ENCODE results near the gene AGRN. TPM values are rescaled to one million over a fixed set of nuclear protein-coding genes. Genes with fewer than 3 reads are reported as not detected.
A peak's percentile ranks its signal among the peaks of the same experiment; 100 is the strongest.

The AGRN gene
- total RNA-seq, 3 donors from 2014 or later (not counting 1 experiment from before 2014, with no cell fraction given): 4.1 to 5.0 (median 4.6) TPM

- no peaks in the 10 kb centered on the region for H3K36me3 Mint-ChIP-seq
- intact Hi-C loops (cut with micrococcal nuclease): no loop called here
- no peaks in the 10 kb centered on the region for H3K9me3 ChIP-seq (ENCODE audit: control insufficient read depth, insufficient read depth, low read length)
These were observed 14.0 kb downstream of the AGRN start for GRCh38 chr1:1033731-1034438.

GRCh38 chr1:1034439-1034781 lies 14.5 kb downstream of the AGRN start:
- Mint-ChIP-seq H3K4me1 (peaks cover 0 to 25% of the 10 kb centered on the region in 2 donors), H3K36me3 (no peaks in the 10 kb centered on the region), H3K4me3 (peak overlapping the region; percentile 83), H3K9me3 (no peaks in the 10 kb centered on the region), H3K27me3 (ENCODE audit: low read depth in 2 of 2) (peaks cover 20 to 34% of the 10 kb centered on the region in 2 donors), H3K27ac (peak overlapping the region in 1 of 2 donors; percentile 44)
- no peak for ATAC-seq
- Histone ChIP-seq H3K27me3 (ENCODE audit: control insufficient read depth, insufficient read depth, low read length) (peaks cover 30% of the 10 kb centered on the region), H3K36me3 (ENCODE audit: control insufficient read depth, insufficient read depth, low read length) (no peaks in the 10 kb centered on the region), H3K27ac (ENCODE audit: low read length) (no peak overlapping the region), H3K4me1 (ENCODE audit: control insufficient read depth, insufficient read depth, low read length) (peaks cover 30% of the 10 kb centered on the region), H3K4me3 (ENCODE audit: low read length) (no peak overlapping the region), H3K9me3 (ENCODE audit: control insufficient read depth, insufficient read depth, low read length) (no peaks in the 10 kb centered on the region)
- intact Hi-C loops (cut with micrococcal nuclease): no loop called here
- 37% methylated on average over 30 of the region's 30 CpGs for WGBS (ENCODE audit: insufficient coverage)
- TF ChIP-seq, protein P1, sequence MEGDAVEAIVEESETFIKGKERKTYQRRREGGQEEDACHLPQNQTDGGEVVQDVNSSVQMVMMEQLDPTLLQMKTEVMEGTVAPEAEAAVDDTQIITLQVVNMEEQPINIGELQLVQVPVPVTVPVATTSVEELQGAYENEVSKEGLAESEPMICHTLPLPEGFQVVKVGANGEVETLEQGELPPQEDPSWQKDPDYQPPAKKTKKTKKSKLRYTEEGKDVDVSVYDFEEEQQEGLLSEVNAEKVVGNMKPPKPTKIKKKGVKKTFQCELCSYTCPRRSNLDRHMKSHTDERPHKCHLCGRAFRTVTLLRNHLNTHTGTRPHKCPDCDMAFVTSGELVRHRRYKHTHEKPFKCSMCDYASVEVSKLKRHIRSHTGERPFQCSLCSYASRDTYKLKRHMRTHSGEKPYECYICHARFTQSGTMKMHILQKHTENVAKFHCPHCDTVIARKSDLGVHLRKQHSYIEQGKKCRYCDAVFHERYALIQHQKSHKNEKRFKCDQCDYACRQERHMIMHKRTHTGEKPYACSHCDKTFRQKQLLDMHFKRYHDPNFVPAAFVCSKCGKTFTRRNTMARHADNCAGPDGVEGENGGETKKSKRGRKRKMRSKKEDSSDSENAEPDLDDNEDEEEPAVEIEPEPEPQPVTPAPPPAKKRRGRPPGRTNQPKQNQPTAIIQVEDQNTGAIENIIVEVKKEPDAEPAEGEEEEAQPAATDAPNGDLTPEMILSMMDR (IDR thresholded peaks at IDR 0.05): no peak
- DNase-seq: no peak

More at GRCh38 chr1:1033731-1034438, 14.0 kb downstream of the AGRN start:
- Histone ChIP-seq H3K27ac (ENCODE audit: low read length) (no peak overlapping the region), H3K27me3 (ENCODE audit: control insufficient read depth, insufficient read depth, low read length) (peaks cover 28% of the 10 kb centered on the region), H3K4me3 (ENCODE audit: low read length) (no peak overlapping the region), H3K36me3 (ENCODE audit: control insufficient read depth, insufficient read depth, low read length) (no peaks in the 10 kb centered on the region), H3K4me1 (ENCODE audit: control insufficient read depth, insufficient read depth, low read length) (peaks cover 25% of the 10 kb centered on the region)
- under 1% methylated on average over 70 of the region's 71 CpGs for WGBS (ENCODE audit: insufficient coverage)
- Mint-ChIP-seq H3K27me3 (ENCODE audit: low read depth in 2 of 2) (peaks cover 20 to 32% of the 10 kb centered on the region in 2 donors), H3K9me3 (no peaks in the 10 kb centered on the region), H3K4me3 (peak overlapping the region; percentile 55), H3K27ac (peak overlapping the region in 1 of 2 donors; percentile 44), H3K4me1 (peaks cover 0 to 20% of the 10 kb centered on the region in 2 donors)
- ATAC-seq (no peak), DNase-seq (peak in 1 of 2 donors; percentile 48)
- TF ChIP-seq, protein P1 (IDR thresholded peaks at IDR 0.05): no peak

DNA sequence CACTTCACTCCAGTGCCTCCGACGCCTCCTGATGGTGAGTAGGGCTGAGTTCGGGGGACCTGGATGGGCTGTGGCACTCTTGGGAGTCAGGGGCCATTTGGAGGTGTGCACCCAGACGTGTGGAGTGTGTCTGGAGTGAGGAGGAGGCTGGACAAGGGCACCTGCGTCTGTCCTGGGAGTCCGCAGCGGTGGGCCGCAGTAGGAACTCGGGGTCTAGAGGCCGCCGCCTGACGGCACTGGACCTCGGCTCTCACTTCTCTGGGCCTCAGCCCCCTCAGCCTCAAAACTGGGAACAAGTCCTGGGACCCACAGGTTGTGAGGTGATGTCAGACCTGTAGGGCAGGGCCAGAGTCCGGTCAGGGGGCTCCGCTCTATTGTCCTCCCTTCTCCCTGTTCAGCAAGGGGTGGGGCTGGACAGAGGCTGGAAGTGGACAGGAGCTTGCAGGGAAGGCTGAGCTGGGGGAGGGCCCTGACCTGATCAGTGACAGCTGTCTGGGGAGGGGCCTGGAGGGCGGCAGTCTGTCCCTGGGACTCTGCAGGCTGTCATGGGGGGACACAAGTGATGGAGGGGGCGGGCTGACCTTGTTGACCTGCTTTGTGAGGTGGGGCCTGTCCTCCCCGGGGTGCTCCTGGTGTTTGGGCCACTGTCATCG lies 15.5 kb downstream of the AGRN start:
- H3K4me3 ChIP-seq (ENCODE audit: low read length): no peak overlapping the region
- no peaks in the 10 kb centered on the region for H3K9me3 Mint-ChIP-seq
- no peak overlapping the region for H3K4me3 Mint-ChIP-seq
- peaks cover 20 to 34% of the 10 kb centered on the region in 2 donors for H3K27me3 Mint-ChIP-seq (ENCODE audit: low read depth in 2 of 2)
- no peak for ATAC-seq
- DNase-seq: no peak
- 85% methylated on average over 19 of the region's 19 CpGs for WGBS (ENCODE audit: insufficient coverage)
- peaks cover 0 to 33% of the 10 kb centered on the region in 2 donors for H3K4me1 Mint-ChIP-seq
- TF ChIP-seq, protein P1 (IDR thresholded peaks at IDR 0.05): no peak
- H3K27me3 ChIP-seq (ENCODE audit: control insufficient read depth, insufficient read depth, low read length): peaks cover 30% of the 10 kb centered on the region
- peaks cover 40% of the 10 kb centered on the region for H3K4me1 ChIP-seq (ENCODE audit: control insufficient read depth, insufficient read depth, low read length)
- no peaks in the 10 kb centered on the region for H3K9me3 ChIP-seq (ENCODE audit: control insufficient read depth, insufficient read depth, low read length)
- H3K36me3 Mint-ChIP-seq: no peaks in the 10 kb centered on the region
- peak overlapping the region in 1 of 2 donors; percentile 58 for H3K27ac Mint-ChIP-seq
- intact Hi-C loops (cut with micrococcal nuclease): no loop called here
- no peak overlapping the region for H3K27ac ChIP-seq (ENCODE audit: low read length)
- H3K36me3 ChIP-seq (ENCODE audit: control insufficient read depth, insufficient read depth, low read length): no peaks in the 10 kb centered on the region
